Activated CD4-positive, alpha-beta T cell treated with anti-CD3 and anti-CD28 coated beads, Interleukin-2, amount 50 U/mL, for 48 hours (primary cell): Measurements from ENCODE around the gene MAP3K15.

Experiments used
- DNase-seq, 2 experiments: peaks; one replicate each; pipeline ENCODE4 v3.0.0-alpha.2; 2020

MAP3K15 gene, protein sequence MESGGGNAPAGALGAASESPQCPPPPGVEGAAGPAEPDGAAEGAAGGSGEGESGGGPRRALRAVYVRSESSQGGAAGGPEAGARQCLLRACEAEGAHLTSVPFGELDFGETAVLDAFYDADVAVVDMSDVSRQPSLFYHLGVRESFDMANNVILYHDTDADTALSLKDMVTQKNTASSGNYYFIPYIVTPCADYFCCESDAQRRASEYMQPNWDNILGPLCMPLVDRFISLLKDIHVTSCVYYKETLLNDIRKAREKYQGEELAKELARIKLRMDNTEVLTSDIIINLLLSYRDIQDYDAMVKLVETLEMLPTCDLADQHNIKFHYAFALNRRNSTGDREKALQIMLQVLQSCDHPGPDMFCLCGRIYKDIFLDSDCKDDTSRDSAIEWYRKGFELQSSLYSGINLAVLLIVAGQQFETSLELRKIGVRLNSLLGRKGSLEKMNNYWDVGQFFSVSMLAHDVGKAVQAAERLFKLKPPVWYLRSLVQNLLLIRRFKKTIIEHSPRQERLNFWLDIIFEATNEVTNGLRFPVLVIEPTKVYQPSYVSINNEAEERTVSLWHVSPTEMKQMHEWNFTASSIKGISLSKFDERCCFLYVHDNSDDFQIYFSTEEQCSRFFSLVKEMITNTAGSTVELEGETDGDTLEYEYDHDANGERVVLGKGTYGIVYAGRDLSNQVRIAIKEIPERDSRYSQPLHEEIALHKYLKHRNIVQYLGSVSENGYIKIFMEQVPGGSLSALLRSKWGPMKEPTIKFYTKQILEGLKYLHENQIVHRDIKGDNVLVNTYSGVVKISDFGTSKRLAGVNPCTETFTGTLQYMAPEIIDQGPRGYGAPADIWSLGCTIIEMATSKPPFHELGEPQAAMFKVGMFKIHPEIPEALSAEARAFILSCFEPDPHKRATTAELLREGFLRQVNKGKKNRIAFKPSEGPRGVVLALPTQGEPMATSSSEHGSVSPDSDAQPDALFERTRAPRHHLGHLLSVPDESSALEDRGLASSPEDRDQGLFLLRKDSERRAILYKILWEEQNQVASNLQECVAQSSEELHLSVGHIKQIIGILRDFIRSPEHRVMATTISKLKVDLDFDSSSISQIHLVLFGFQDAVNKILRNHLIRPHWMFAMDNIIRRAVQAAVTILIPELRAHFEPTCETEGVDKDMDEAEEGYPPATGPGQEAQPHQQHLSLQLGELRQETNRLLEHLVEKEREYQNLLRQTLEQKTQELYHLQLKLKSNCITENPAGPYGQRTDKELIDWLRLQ (N-terminal part only)

DNA sequence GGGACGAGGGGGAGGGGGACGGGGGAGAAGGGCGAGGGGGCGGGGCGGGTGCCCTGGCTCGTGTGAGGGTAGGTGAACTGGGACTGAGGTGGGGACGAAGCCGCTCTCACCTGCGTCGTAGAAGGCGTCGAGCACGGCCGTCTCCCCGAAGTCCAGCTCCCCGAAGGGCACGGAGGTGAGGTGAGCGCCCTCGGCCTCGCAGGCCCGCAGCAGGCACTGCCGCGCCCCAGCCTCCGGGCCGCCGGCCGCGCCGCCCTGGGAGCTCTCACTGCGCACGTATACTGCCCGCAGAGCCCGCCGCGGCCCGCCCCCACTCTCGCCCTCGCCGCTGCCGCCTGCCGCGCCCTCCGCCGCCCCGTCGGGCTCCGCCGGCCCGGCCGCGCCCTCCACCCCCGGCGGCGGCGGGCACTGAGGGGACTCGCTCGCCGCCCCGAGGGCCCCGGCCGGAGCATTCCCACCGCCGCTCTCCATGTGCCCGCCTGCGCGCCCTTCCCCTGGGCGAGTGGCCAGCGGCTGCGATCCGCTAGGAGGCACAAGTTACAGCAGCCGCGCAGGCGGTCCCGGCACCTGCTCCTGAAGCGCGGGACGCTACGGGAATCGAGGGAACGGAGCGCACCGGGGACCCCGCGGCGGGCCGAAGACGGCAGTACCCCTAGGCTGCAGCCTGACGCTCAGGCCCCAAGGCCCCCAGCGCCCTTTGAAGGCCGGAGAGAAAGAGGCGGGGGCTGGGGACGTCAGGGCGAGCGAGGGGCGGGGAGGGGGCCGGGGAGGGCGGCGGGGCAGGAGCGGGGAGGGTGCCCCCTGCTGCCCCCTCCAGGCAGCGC, at the start of gene MAP3K15:
TSS of gene MAP3K15 (minus strand) at position 718 of the 824 bp plus-strand sequence. CDS start at position 471, 247 bp downstream.
- peak; percentile 16 to 24 for DNase-seq

GRCh38 chrX:19564606-19565005, 49.3 kb upstream of the MAP3K15 start:
- DNase-seq = no peak

DNA sequence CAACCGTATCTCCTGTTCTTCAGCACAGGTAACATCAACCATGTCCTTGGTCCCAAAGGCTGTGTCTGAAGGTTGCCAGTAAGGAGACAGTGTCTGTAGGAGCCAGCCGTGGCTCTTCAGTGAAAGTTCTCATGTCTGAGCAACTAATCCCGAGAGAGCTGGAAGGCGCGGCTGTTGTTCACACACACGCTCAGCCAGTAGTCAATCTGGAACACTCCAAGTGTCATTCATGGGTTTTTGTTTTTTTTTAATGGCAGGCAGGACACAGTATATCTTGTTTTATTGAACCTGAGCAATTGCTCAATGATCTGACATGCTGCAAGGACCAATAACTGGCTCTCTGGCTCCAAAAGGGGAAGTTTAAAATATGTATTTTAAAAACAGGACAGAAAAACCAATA, 48.4 kb upstream of the MAP3K15 start:
- DNase-seq = peak in 1 of 2 experiments; percentile 21

- no peak for DNase-seq
Observed at GRCh38 chrX:19563327-19563726, 48.0 kb upstream of the MAP3K15 start.

GRCh38 chrX:19560611-19561010, 45.3 kb upstream of the MAP3K15 start:
- DNase-seq = no peak

- DNase-seq = no peak
Observed at GRCh38 chrX:19557822-19558221, 42.5 kb upstream of the MAP3K15 start.

- DNase-seq = no peak
Observed at GRCh38 chrX:19556202-19556601, 40.9 kb upstream of the MAP3K15 start.

DNA sequence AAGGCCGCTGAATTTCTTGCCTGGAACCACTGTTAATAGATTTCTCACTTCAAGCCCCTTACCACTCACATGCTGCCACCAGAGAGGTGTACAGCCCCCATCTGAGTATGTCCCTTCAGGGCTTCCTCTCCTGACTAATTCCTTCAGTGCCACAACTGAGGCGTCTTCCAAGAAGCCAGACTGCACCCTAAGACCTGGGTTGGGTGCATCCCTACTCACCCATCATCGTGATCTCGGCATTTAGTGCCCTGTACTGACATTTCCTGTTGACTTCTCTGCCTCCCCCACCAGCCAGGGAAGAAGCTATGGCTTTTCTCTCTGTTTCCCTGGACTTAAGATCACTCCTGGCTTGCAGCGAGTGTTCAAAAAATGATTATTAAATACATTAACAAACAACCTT, 40.4 kb upstream of the MAP3K15 start:
- DNase-seq = no peak

DNA sequence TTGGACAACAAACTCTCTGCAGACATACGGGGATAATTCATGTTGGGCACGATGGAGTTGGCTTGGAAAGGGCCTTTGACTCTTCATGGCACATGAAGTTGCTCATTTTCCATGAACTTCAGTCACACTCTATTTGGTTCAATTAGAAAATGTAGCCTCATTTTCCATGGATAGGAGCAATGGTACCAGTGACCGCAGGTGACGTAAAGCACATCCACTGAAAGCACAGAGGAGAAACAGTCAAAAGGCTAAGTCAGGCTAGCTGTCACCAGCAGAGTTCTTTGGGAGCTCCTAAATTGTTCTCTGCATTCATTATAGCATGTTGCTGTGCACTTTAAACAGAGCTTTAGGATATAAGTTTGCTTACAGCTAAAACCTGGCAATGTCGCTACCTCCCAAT, 39.9 kb upstream of the MAP3K15 start:
- DNase-seq = no peak

- DNase-seq = peak in 1 of 2 experiments; percentile 54
Observed at GRCh38 chrX:19554786-19555185, 39.5 kb upstream of the MAP3K15 start.

DNA sequence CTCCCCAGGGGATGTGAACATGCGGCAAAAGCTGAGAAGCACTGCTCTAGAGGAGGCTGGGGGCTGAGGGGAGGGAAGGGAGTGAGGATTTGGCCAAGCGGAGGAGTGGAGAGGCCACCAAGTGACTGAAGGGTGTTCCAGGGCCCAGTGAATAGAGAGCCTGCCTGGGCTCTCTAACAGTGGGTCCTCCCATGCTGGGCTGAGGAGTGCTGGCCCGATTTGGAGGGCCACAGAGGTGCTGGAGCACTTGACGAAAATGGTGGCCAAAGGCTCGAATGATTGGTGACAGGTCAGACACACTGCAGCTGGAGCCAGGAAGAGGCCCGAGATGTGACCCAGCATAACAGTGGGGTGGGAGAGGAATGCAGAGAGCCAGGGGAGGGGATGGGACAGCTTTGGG, 37.5 kb upstream of the MAP3K15 start:
- DNase-seq = no peak

GRCh38 chrX:19549838-19550237, 34.5 kb upstream of the MAP3K15 start:
- peak in 1 of 2 experiments; percentile 38 for DNase-seq

DNA sequence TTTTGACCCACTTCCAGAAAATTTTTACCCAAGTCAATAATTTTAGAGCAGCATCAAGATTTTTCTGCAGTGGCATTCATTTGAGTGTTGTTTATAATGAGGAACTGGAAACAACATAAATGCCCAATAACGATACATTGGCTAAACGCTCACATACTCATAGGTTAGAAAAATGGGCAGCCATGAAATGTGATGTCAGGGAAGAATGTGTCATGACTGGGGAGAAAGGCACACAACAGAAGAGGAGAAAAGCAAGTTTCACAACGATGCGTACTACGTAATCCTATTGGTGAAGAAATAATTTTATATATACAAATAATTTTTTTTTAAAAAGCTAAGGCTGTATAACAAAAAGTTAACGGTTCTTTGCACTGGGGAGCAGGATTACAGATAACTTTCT, 33.6 kb upstream of the MAP3K15 start:
- DNase-seq = no peak

DNA sequence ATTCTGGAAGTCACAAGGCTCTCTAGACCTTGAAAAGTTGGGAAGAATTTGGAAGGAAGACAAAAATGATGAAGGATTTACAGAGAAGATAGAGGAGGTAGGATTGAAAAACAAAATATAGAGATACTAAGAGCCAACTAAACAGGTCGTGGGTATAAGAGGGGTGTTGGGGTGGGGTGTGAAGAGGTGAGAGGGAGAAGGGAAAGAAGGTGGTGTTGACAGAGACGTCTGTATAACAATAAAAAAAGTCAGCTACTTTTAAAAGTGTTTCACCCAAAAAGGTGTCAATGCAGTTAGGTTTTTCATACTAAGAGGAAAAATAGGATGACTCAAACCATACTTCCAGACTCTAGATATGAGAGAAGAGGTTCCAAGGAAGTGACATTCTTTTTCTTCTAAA, 33.0 kb upstream of the MAP3K15 start:
- no peak for DNase-seq

- DNase-seq = no peak
Observed at GRCh38 chrX:19545651-19546050, 30.3 kb upstream of the MAP3K15 start.

DNA sequence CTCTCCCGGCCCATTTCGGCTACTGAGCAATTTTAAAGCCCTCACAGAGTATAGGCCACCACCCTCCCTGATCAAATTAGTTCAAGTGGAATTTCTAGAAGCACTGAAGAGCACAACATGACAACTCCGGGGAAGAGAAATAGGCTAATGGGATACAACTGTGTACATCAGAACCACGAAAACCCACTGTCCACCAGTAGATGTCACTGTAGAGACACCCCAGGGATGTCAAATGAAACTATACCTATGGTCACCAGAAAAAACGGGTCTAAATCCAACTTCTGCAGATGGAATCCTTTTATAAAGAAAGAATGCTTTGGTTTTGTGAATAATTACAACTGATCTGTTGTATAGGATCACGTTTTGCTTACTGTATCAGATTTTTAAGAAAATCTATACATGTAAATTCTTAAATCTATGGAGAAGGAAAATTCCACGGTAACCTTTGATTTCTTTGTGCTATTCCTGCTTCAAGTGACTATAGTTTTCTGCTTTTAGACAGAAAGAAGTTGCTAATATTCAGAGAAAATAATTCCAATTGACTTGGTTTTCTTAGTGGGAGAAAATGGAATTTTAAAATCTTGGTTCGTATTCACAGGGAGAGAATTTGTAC, 29.5 kb upstream of the MAP3K15 start:
- peak; percentile 29 to 50 for DNase-seq

DNA sequence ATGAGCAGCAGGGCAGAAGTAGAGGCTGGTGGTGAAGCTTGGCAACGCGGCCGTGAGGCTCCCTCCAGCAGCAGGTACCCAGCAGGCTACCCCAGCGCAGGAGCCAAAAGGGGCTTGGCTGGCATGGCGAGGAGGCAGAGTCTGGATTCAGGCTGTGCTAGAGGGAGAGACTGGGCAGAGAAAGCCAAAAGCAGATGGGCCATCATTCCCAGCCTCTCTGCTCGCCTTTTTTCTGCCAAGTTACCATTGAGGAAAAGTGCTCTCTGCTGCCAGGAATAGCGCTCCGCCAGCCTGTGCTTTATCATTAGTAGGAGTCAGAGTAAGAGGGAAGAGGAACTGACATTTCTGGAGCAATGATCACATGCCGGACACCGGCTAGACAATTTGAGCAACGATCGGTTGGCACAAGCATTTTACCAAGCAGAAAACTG, 28.7 kb upstream of the MAP3K15 start:
- DNase-seq = no peak

DNA sequence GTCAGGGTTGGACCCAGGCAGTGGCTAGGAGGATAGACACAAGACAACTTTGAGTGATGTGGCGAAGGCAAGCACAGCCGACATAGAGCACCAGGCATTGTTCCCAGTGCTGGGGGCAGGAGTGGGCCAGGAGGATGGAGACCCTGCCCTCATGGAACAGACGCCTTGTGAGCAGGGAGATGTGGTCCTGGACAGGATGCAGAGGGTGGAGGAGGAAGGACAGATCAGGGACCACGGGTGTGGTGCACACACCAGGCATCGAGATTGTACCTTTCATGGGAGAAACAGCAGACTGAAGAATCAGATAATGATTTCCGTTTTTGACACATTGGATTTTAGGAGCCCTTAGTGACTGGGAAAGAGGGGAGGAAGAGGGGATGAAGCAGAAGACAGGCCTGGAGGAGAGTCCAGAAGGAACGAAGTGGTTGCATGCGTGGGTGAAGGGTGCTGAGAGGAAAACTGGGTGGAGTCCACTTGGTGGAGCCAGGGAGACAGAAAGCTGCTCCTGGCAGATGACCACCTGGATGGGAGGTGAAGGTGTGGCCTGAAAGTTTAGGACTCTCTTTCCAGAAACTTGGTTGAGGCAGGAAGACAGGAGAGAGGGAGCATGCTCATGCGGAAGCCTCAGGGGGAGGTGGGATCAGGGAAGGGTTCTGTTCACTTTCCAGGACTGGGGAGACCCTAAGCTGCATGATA, 27.9 kb upstream of the MAP3K15 start:
- no peak for DNase-seq

GRCh38 chrX:19541931-19542330, 26.6 kb upstream of the MAP3K15 start:
- no peak for DNase-seq

DNA sequence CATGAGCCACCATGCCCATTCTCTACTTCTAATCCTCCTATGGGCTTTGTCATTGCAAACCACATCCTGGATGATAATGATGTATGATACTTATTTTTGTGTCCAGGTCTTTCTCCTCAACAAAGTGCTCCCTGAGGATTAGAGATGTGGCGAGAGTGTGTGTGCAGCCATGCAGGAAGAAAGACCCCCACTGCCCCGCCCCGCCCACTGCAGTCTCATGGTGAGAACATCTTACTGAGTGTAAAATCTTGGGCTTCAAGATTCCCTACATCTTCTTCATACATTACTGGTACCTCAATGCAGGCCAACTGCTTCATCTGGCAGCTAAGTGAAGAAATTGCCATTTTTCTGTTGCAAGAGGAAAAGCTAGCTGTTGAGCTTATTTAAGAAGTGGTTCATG, 25.9 kb upstream of the MAP3K15 start:
- DNase-seq = no peak

DNA sequence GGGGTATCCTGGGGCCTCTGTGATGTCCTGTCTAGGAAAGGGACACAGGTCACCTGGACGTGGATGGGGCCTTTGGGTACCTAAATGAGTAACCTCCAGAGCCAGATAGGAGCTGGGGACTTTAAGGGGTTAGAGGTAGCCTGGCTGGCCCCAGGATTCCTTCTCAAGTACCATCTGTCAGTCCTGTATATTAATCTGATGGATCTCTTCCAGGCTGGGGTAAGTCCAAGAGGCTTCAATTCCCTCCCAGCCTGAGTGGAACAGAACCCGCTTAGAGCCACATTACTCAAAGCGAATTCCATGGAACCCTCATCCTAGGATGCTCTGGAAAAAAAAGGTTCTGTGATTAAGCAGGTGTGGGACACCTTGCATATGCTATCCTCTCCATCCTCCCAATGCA, 24.8 kb upstream of the MAP3K15 start:
- DNase-seq = no peak
